GM23338 (cell line): Measurements from ENCODE around the gene CDC40. TPM values are rescaled to one million over a fixed set of nuclear protein-coding genes. Genes with fewer than 3 reads are reported as not detected.

Source experiments
- ATAC-seq: fragments of 200-7000 bp; cut with Tn5 transposase; 3 replicates; pipeline ENCODE4 v1.9.1; 2020
- DNase-seq: peaks from one replicate; pipeline ENCODE4 v3.0.0-alpha.2; 2015; ENCODE audit warnings: low spot score
- H2AFZ ChIP-seq: fragments of 200-600 bp; sonication (generic); 2 replicates; pipeline ENCODE4 v1.8.0; 2016; ENCODE audit warnings: antibody characterized with exemption, mild to moderate bottlenecking, moderate library complexity
- H3F3A ChIP-seq: fragments of 200-600 bp; sonication (generic); replicated peaks from 2 replicates; pipeline ENCODE4 v1.8.0; 2017; ENCODE audit warnings: antibody characterized with exemption, mixed run types, low read depth
- H3K27ac ChIP-seq: fragments of 200-600 bp; sonication (generic); 2 replicates; pipeline ENCODE4 v1.6.1; 2016; ENCODE audit warnings: low read depth
- H3K27me3 ChIP-seq: fragments of 200-600 bp; sonication (generic); 2 replicates; pipeline ENCODE4 v1.8.0; 2016; ENCODE audit warnings: mild to moderate bottlenecking, mixed run types, moderate library complexity; ENCODE audit not compliant: insufficient read depth
- H3K36me3 ChIP-seq: fragments of 200-600 bp; sonication (generic); 2 replicates; pipeline ENCODE4 v1.8.0; 2016; ENCODE audit warnings: mild to moderate bottlenecking; ENCODE audit not compliant: insufficient read depth
- H3K4me1 ChIP-seq: fragments of 200-600 bp; sonication (generic); 2 replicates; pipeline ENCODE4 v1.8.0; 2016; ENCODE audit warnings: mild to moderate bottlenecking, moderate library complexity; ENCODE audit not compliant: insufficient read depth
- H3K4me2 ChIP-seq: fragments of 200-600 bp; sonication (generic); 2 replicates; pipeline ENCODE4 v1.7.1; 2017; ENCODE audit warnings: mixed run types
- H3K4me3 ChIP-seq: fragments of 200-600 bp; sonication (generic); 2 replicates; pipeline ENCODE4 v1.6.1; 2016; ENCODE audit warnings: mixed run types
- H3K79me2 ChIP-seq: fragments of 200-600 bp; sonication (generic); replicated peaks from 2 replicates; pipeline ENCODE4 v1.8.0; 2017; ENCODE audit warnings: mild to moderate bottlenecking; ENCODE audit not compliant: insufficient read depth
- H3K9me2 ChIP-seq: fragments of 200-600 bp; sonication (generic); 2 replicates; pipeline ENCODE4 v1.8.0; 2017; ENCODE audit not compliant: insufficient read depth
- H4K20me1 ChIP-seq: fragments of 200-600 bp; sonication (generic); replicated peaks from 2 replicates; pipeline ENCODE4 v1.8.0; 2017; ENCODE audit warnings: mild to moderate bottlenecking; ENCODE audit not compliant: insufficient read depth
- H3K27ac Mint-ChIP-seq: 2 replicates; pipeline ENCODE4 v1.8.0; 2020; ENCODE audit warnings: inconsistent platforms, mild to moderate bottlenecking, moderate library complexity, mixed read lengths
- H3K27me3 Mint-ChIP-seq: 3 replicates; pipeline ENCODE4 v1.8.0; 2022; ENCODE audit warnings: low read depth, mild to moderate bottlenecking, moderate library complexity, mixed read lengths, inconsistent platforms; ENCODE audit not compliant: insufficient read depth, poor library complexity
- H3K36me3 Mint-ChIP-seq: 3 replicates; pipeline ENCODE4 v1.8.0; 2021; ENCODE audit warnings: low read depth, mild to moderate bottlenecking, inconsistent platforms, moderate library complexity, mixed read lengths
- H3K4me1 Mint-ChIP-seq: 3 replicates; pipeline ENCODE4 v1.8.0; 2020; ENCODE audit warnings: mild to moderate bottlenecking, inconsistent platforms, mixed read lengths
- H3K4me3 Mint-ChIP-seq: 3 replicates; pipeline ENCODE4 v1.8.0; 2021; ENCODE audit warnings: moderate library complexity, mild to moderate bottlenecking, inconsistent platforms, mixed read lengths
- H3K9me3 Mint-ChIP-seq: 3 replicates; pipeline ENCODE4 v1.8.0; 2020; ENCODE audit warnings: moderate library complexity, mild to moderate bottlenecking, inconsistent platforms, mixed read lengths
- CREB1 ChIP-seq: fragments of 250-450 bp; sonication (Bioruptor Pico); IDR thresholded peaks from 2 replicates; pipeline ENCODE4 v1.5.0; 2020; ENCODE audit warnings: low read depth, mild to moderate bottlenecking, moderate library complexity
- CTCF ChIP-seq, 2 experiments: fragments of 200-600 bp in 1 of 2; sonication (generic) in 1 of 2; conservative IDR thresholded peaks; 2 replicates each; pipeline versions ENCODE4 v1.5.1 to v1.6.1; 2016 to 2017; ENCODE audit warnings: antibody characterized with exemption in 2 of 2, low read depth in 2 of 2, mild to moderate bottlenecking in 2 of 2, moderate library complexity in 1 of 2
- EZH2 ChIP-seq: fragments of 200-600 bp; sonication (generic); IDR thresholded peaks from one replicate; pipeline ENCODE4 v1.8.0; 2017; ENCODE audit warnings: antibody characterized with exemption, mild to moderate bottlenecking, low read depth; ENCODE audit not compliant: unreplicated experiment
- EZH2phosphoT487 ChIP-seq: fragments of 200-600 bp; sonication (generic); IDR thresholded peaks from one replicate; pipeline ENCODE4 v1.8.1; 2018; ENCODE audit warnings: antibody characterized with exemption; ENCODE audit not compliant: unreplicated experiment
- JUNB ChIP-seq: IDR thresholded peaks from one replicate; pipeline ENCODE4 v1.6.1; 2016; ENCODE audit warnings: antibody characterized with exemption; ENCODE audit not compliant: unreplicated experiment
- NANOG ChIP-seq: IDR thresholded peaks from 2 replicates; pipeline ENCODE4 v1.6.1; 2016; ENCODE audit warnings: antibody characterized with exemption, borderline replicate concordance
- POLR2AphosphoS5 ChIP-seq: IDR thresholded peaks from 2 replicates; pipeline ENCODE4 v1.6.1; 2016; ENCODE audit warnings: antibody characterized with exemption, low read depth
- STAT1 ChIP-seq: IDR thresholded peaks from one replicate; pipeline ENCODE4 v1.6.1; 2016; ENCODE audit warnings: antibody characterized with exemption; ENCODE audit not compliant: unreplicated experiment
- ZNF114 ChIP-seq: fragments of 250-450 bp; sonication (Bioruptor Pico); IDR thresholded peaks from 2 replicates; pipeline ENCODE4 v1.5.0; 2020; ENCODE audit warnings: mild to moderate bottlenecking, moderate library complexity
- ZNF331 ChIP-seq: fragments of 250-450 bp; sonication (Bioruptor Pico); IDR thresholded peaks from 2 replicates; pipeline ENCODE4 v1.5.0; 2020; ENCODE audit warnings: low read depth, mild to moderate bottlenecking, moderate library complexity
- polyA plus RNA-seq: library from polyadenylated mRNA; unstranded; fragments of >200 nt; fragmentation: Nextera tagmentation; extraction: Ambion mirVana; gene quantifications from 2 replicates; pipeline ENCODE4 v1.2.1, GENCODE V29; 2016
- total RNA-seq: library from RNA; depleted of rRNA; stranded (reverse); fragments of >200 nt; shearing (Covaris generic); gene quantifications from 2 replicates; pipeline ENCODE4 v1.2.3, GENCODE V29; 2014
- TF ChIP-seq, protein P1 (sequence below): IDR thresholded peaks from one replicate; pipeline ENCODE4 v1.6.1; 2018; ENCODE audit warnings: antibody characterized with exemption; ENCODE audit not compliant: unreplicated experiment
- TF ChIP-seq, protein P2 (sequence below): fragments of 250-450 bp; sonication (Bioruptor Pico); IDR thresholded peaks from 2 replicates; pipeline ENCODE4 v1.5.0; 2020; ENCODE audit warnings: mild to moderate bottlenecking, moderate library complexity
- TF ChIP-seq, protein P3 (sequence below): IDR thresholded peaks from 2 replicates; pipeline ENCODE4 v1.6.1; 2016; ENCODE audit warnings: antibody characterized with exemption

CDC40 gene
- total and polyA plus RNA-seq, 2 experiments from 2014 or later = 28.9 to 58.4 TPM

GRCh38 chr6:110226261-110226660 lies 46.0 kb downstream of the CDC40 start:
- no peak overlapping the region for H3K4me3 Mint-ChIP-seq
- ATAC-seq (no peak), DNase-seq (no peak)
- Histone ChIP-seq H3K36me3 (peaks cover 14% of the 10 kb centered on the region; the same call in 1 of the 2 replicates), H3K79me2 (no peaks in the 10 kb centered on the region), H3K9me2 (no peaks in the 10 kb centered on the region), H3K27ac (no peak overlapping the region), H3K4me3 (no peak overlapping the region), H3K4me2 (no peak overlapping the region), H4K20me1 (no peaks in the 10 kb centered on the region; the same call in 1 of the 2 replicates), H2AFZ (no peak overlapping the region), H3K4me1 (no peaks in the 10 kb centered on the region), H3K27me3 (no peaks in the 10 kb centered on the region), H3F3A (no peaks in the 10 kb centered on the region)
- H3K9me3 Mint-ChIP-seq = no peaks in the 10 kb centered on the region
- H3K4me1 Mint-ChIP-seq = no peaks in the 10 kb centered on the region
- no peak overlapping the region for H3K27ac Mint-ChIP-seq
- H3K36me3 Mint-ChIP-seq = peaks cover 10% of the 10 kb centered on the region; the same call in 2 of the 3 replicates
- peaks cover 2% of the 10 kb centered on the region for H3K27me3 Mint-ChIP-seq
- TF ChIP-seq CREB1 (CRISPR knock-in tag) = no peak
- TF ChIP-seq NANOG = no peak
- no peak for TF ChIP-seq ZNF114 (CRISPR knock-in tag)
- no peak for TF ChIP-seq ZNF331
- TF ChIP-seq POLR2AphosphoS5 = no peak
- TF ChIP-seq, protein P1, sequence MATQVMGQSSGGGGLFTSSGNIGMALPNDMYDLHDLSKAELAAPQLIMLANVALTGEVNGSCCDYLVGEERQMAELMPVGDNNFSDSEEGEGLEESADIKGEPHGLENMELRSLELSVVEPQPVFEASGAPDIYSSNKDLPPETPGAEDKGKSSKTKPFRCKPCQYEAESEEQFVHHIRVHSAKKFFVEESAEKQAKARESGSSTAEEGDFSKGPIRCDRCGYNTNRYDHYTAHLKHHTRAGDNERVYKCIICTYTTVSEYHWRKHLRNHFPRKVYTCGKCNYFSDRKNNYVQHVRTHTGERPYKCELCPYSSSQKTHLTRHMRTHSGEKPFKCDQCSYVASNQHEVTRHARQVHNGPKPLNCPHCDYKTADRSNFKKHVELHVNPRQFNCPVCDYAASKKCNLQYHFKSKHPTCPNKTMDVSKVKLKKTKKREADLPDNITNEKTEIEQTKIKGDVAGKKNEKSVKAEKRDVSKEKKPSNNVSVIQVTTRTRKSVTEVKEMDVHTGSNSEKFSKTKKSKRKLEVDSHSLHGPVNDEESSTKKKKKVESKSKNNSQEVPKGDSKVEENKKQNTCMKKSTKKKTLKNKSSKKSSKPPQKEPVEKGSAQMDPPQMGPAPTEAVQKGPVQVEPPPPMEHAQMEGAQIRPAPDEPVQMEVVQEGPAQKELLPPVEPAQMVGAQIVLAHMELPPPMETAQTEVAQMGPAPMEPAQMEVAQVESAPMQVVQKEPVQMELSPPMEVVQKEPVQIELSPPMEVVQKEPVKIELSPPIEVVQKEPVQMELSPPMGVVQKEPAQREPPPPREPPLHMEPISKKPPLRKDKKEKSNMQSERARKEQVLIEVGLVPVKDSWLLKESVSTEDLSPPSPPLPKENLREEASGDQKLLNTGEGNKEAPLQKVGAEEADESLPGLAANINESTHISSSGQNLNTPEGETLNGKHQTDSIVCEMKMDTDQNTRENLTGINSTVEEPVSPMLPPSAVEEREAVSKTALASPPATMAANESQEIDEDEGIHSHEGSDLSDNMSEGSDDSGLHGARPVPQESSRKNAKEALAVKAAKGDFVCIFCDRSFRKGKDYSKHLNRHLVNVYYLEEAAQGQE = no peak
- TF ChIP-seq EZH2phosphoT487 = no peak
- no peak for TF ChIP-seq STAT1
- no peak for TF ChIP-seq JUNB
- TF ChIP-seq, protein P2, sequence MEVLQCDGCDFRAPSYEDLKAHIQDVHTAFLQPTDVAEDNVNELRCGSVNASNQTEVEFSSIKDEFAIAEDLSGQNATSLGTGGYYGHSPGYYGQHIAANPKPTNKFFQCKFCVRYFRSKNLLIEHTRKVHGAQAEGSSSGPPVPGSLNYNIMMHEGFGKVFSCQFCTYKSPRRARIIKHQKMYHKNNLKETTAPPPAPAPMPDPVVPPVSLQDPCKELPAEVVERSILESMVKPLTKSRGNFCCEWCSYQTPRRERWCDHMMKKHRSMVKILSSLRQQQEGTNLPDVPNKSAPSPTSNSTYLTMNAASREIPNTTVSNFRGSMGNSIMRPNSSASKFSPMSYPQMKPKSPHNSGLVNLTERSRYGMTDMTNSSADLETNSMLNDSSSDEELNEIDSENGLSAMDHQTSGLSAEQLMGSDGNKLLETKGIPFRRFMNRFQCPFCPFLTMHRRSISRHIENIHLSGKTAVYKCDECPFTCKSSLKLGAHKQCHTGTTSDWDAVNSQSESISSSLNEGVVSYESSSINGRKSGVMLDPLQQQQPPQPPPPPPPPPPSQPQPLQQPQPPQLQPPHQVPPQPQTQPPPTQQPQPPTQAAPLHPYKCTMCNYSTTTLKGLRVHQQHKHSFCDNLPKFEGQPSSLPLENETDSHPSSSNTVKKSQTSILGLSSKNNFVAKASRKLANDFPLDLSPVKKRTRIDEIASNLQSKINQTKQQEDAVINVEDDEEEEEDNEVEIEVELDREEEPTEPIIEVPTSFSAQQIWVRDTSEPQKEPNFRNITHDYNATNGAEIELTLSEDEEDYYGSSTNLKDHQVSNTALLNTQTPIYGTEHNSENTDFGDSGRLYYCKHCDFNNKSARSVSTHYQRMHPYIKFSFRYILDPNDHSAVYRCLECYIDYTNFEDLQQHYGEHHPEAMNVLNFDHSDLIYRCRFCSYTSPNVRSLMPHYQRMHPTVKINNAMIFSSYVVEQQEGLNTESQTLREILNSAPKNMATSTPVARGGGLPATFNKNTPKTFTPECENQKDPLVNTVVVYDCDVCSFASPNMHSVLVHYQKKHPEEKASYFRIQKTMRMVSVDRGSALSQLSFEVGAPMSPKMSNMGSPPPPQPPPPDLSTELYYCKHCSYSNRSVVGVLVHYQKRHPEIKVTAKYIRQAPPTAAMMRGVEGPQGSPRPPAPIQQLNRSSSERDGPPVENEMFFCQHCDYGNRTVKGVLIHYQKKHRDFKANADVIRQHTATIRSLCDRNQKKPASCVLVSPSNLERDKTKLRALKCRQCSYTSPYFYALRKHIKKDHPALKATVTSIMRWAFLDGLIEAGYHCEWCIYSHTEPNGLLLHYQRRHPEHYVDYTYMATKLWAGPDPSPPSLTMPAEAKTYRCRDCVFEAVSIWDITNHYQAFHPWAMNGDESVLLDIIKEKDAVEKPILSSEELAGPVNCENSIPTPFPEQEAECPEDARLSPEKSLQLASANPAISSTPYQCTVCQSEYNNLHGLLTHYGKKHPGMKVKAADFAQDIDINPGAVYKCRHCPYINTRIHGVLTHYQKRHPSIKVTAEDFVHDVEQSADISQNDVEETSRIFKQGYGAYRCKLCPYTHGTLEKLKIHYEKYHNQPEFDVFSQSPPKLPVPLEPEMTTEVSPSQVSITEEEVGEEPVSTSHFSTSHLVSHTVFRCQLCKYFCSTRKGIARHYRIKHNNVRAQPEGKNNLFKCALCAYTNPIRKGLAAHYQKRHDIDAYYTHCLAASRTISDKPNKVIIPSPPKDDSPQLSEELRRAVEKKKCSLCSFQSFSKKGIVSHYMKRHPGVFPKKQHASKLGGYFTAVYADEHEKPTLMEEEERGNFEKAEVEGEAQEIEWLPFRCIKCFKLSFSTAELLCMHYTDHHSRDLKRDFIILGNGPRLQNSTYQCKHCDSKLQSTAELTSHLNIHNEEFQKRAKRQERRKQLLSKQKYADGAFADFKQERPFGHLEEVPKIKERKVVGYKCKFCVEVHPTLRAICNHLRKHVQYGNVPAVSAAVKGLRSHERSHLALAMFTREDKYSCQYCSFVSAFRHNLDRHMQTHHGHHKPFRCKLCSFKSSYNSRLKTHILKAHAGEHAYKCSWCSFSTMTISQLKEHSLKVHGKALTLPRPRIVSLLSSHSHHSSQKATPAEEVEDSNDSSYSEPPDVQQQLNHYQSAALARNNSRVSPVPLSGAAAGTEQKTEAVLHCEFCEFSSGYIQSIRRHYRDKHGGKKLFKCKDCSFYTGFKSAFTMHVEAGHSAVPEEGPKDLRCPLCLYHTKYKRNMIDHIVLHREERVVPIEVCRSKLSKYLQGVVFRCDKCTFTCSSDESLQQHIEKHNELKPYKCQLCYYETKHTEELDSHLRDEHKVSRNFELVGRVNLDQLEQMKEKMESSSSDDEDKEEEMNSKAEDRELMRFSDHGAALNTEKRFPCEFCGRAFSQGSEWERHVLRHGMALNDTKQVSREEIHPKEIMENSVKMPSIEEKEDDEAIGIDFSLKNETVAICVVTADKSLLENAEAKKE (CRISPR knock-in tag) = no peak
- TF ChIP-seq CTCF (conservative IDR thresholded peaks at IDR 0.05; ENCODE audit: low read depth in 2 of 2) = no peak
- TF ChIP-seq, protein P3, sequence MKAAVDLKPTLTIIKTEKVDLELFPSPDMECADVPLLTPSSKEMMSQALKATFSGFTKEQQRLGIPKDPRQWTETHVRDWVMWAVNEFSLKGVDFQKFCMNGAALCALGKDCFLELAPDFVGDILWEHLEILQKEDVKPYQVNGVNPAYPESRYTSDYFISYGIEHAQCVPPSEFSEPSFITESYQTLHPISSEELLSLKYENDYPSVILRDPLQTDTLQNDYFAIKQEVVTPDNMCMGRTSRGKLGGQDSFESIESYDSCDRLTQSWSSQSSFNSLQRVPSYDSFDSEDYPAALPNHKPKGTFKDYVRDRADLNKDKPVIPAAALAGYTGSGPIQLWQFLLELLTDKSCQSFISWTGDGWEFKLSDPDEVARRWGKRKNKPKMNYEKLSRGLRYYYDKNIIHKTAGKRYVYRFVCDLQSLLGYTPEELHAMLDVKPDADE = no peak
- TF ChIP-seq EZH2 = no peak
